HepG2 (cell line): ENCODE results near the gene IYD.

ENCODE experiments used
- CTCF ChIP-seq: sonication (generic); formaldehyde crosslinking; IDR thresholded peaks from 2 replicates; pipeline ENCODE4 v1.5.0; 2020; ENCODE audit warnings: mild to moderate bottlenecking, missing genetic modification reagents, moderate library complexity
- FOSL2 ChIP-seq: sonication (generic); formaldehyde crosslinking; IDR thresholded peaks from 2 replicates; pipeline ENCODE4 v1.4.0; 2020; ENCODE audit warnings: missing genetic modification reagents
- MTF1 ChIP-seq: sonication (generic); formaldehyde crosslinking; IDR thresholded peaks from 2 replicates; pipeline ENCODE4 v1.5.0; 2020; ENCODE audit warnings: missing genetic modification reagents
- PHF5A ChIP-seq: IDR thresholded peaks from one replicate; pipeline ENCODE4 v1.6.1; 2018; ENCODE audit warnings: low read depth, missing genetic modification reagents; ENCODE audit not compliant: unreplicated experiment
- POLR2A ChIP-seq, 2 experiments: IDR thresholded peaks; 2 replicates each; pipeline ENCODE4 v1.6.1; 2011; ENCODE audit warnings: low read depth in 2 of 2, low read length in 2 of 2, mild to moderate bottlenecking in 1 of 2, moderate library complexity in 1 of 2; ENCODE audit not compliant: insufficient read depth in 1 of 2
- REST ChIP-seq, 2 experiments: IDR thresholded peaks; 2 replicates each; pipeline ENCODE4 v1.6.1; 2011 to 2012; ENCODE audit warnings: low read length in 2 of 2, borderline replicate concordance in 1 of 2, low read depth in 1 of 2, mild to moderate bottlenecking in 1 of 2, moderate library complexity in 1 of 2
- RORA ChIP-seq: sonication (generic); formaldehyde crosslinking; IDR thresholded peaks from 2 replicates; pipeline ENCODE4 v1.5.0; 2020; ENCODE audit warnings: mild to moderate bottlenecking, missing genetic modification reagents, moderate library complexity
- ZBTB43 ChIP-seq: sonication (generic); formaldehyde crosslinking; conservative IDR thresholded peaks from 2 replicates; pipeline ENCODE4 v1.4.0; 2020; ENCODE audit warnings: missing genetic modification reagents
- ZFP36 ChIP-seq: fragments of 150-350 bp; IDR thresholded peaks from 2 replicates; pipeline ENCODE4 v1.6.1; 2018; ENCODE audit warnings: borderline replicate concordance, low read length, low read depth; ENCODE audit not compliant: partially characterized antibody
- ZNF263 ChIP-seq: sonication (generic); formaldehyde crosslinking; IDR thresholded peaks from 2 replicates; pipeline ENCODE4 v1.4.0; 2020; ENCODE audit warnings: missing genetic modification reagents

DNA sequence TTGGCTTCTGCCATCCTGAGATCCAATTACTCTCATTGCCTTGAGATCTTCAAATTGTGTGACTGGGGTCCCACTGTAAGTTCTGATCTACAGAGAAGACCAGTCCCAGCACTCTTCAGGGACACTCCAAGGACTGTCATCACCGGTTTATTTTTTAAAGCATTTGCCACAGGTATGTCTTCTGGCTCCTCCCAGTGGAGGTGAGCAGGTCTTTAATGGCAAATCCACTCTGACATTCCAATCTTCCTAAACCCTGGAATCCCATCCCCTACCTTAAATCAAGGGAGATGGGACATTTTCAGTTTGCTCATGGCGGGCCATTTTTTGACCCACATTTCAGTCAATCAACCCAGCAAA lies 35.2 kb upstream of the IYD start:
- TF ChIP-seq ZFP36, result no peak
- TF ChIP-seq REST (IDR thresholded peaks at IDR 0.05; ENCODE audit: borderline replicate concordance in 1 of 2, low read depth in 1 of 2, low read length in 2 of 2), result no peak
- no peak for TF ChIP-seq FOSL2
- TF ChIP-seq CTCF (CRISPR knock-in tag), result no peak
- TF ChIP-seq POLR2A (IDR thresholded peaks at IDR 0.05; ENCODE audit: insufficient read depth in 1 of 2, low read depth in 2 of 2, low read length in 2 of 2), result no peak
- no peak for TF ChIP-seq PHF5A
- no peak for TF ChIP-seq RORA
- TF ChIP-seq MTF1 (CRISPR knock-in tag), result no peak
- no peak for TF ChIP-seq ZNF263 (CRISPR knock-in tag)
- TF ChIP-seq ZBTB43, result no peak
